ENCODE measurements around the gene KEAP1.

- TF ChIP-seq CTCF (IDR thresholded peaks at IDR 0.05) (no peak), ZFX (IDR thresholded peaks at IDR 0.05; ENCODE audit: borderline replicate concordance) (no peak)
Measured at GRCh38 chr19:10513223-10513622, 10.1 kb upstream of the KEAP1 start.

All from 22Rv1 (cell line).